Measurements from ENCODE around the gene SRRD. TPM values are rescaled to one million over a fixed set of nuclear protein-coding genes. Genes with fewer than 3 reads are reported as not detected.

SRRD gene
- total and polyA plus RNA-seq, 4 experiments from 2014 or later, result 17.6 to 28.9 (median 20.1) TPM

GRCh38 chr22:26479043-26479791, 4.5 kb upstream of the SRRD start:
- H3K27ac Mint-ChIP-seq, result peak overlapping the region; percentile 72 to 93 (median 87)
- peak overlapping the region; percentile 71 to 90 (median 78) for H3K4me3 Mint-ChIP-seq
- H3K27me3 Mint-ChIP-seq, result no peaks in the 10 kb centered on the region
- CTCF ChIA-PET (ENCODE audit: partially characterized antibody), result interaction anchor here (0.7 to 2.1 kb wide), 4 partner anchors 20 to 187 kb away, joined by 3 to 7 read pairs (median 4); no protein-coding TSS in a partner anchor
- POLR2A ChIA-PET (ENCODE audit: partially characterized antibody), result interaction anchor here (0.9 to 1.4 kb wide), 6 partner anchors 11 to 195 kb away, joined by 3 to 6 read pairs (median 4); partner anchors contain the start of genes ASPHD2 and TFIP11
- H3K9me3 ChIP-seq (ENCODE audit: control insufficient read depth in 1 of 2, low read length in 2 of 2), result no peaks in the 10 kb centered on the region
- DNase-seq, result peak in 1 of 5 donors; percentile 15
- peak overlapping the region in 1 of 2 donors; percentile 26 for H3K4me3 ChIP-seq (ENCODE audit: low read length in 2 of 2)
- peaks cover 18% of the 10 kb centered on the region for H3K36me3 ChIP-seq (ENCODE audit: insufficient read depth, low read length)
- intact Hi-C loops (cut with micrococcal nuclease), result no loop called here
- H3K27me3 ChIP-seq (ENCODE audit: insufficient read depth, low read length), result no peaks in the 10 kb centered on the region
- H3K27ac ChIP-seq (ENCODE audit: low read depth, low read length), result no peak overlapping the region
- peaks cover 47 to 68% (median 58%) of the 10 kb centered on the region in 4 donors for H3K4me1 Mint-ChIP-seq
- H3K4me1 ChIP-seq (ENCODE audit: insufficient read depth, low read length), result peaks cover 50% of the 10 kb centered on the region
- H3K9me3 Mint-ChIP-seq, result peaks cover 0 to 2% (median 0%) of the 10 kb centered on the region in 8 donors
- H3K36me3 Mint-ChIP-seq, result peaks cover 34 to 56% of the 10 kb centered on the region in 2 donors

GRCh38 chr22:26479792-26480610, 3.7 kb upstream of the SRRD start:
- no peaks in the 10 kb centered on the region for H3K27me3 Mint-ChIP-seq
- H3K36me3 Mint-ChIP-seq, result peaks cover 26 to 51% of the 10 kb centered on the region in 2 donors
- peaks cover 49 to 76% (median 64%) of the 10 kb centered on the region in 4 donors for H3K4me1 Mint-ChIP-seq
- peak overlapping the region; percentile 72 to 93 (median 89) for H3K27ac Mint-ChIP-seq
- Histone ChIP-seq H3K36me3 (ENCODE audit: insufficient read depth, low read length) (peaks cover 13% of the 10 kb centered on the region), H3K4me3 (ENCODE audit: low read length in 2 of 2) (peak overlapping the region in 1 of 2 donors; percentile 26), H3K27me3 (ENCODE audit: insufficient read depth, low read length) (no peaks in the 10 kb centered on the region), H3K9me3 (ENCODE audit: control insufficient read depth in 1 of 2, low read length in 2 of 2) (no peaks in the 10 kb centered on the region), H3K4me1 (ENCODE audit: insufficient read depth, low read length) (peaks cover 58% of the 10 kb centered on the region), H3K27ac (ENCODE audit: low read depth, low read length) (no peak overlapping the region)
- ChIA-PET POLR2A (ENCODE audit: partially characterized antibody) (interaction anchor here (0.6 to 1.4 kb wide), 4 partner anchors 50 to 194 kb away, joined by 3 to 6 read pairs (median 5); partner anchors contain the start of gene ASPHD2), CTCF (ENCODE audit: partially characterized antibody) (interaction anchor here (0.9 to 2.1 kb wide), 5 partner anchors 20 to 186 kb away, joined by 3 to 7 read pairs (median 4); partner anchors contain the start of gene TFIP11)
- intact Hi-C loops (cut with micrococcal nuclease), result no loop called here
- DNase-seq, result no peak
- peaks cover 0 to 3% (median 0%) of the 10 kb centered on the region in 8 donors for H3K9me3 Mint-ChIP-seq
- peak overlapping the region; percentile 71 to 90 (median 78) for H3K4me3 Mint-ChIP-seq

GRCh38 chr22:26480611-26480932, 3.1 kb upstream of the SRRD start:
- Mint-ChIP-seq H3K27me3 (no peaks in the 10 kb centered on the region), H3K27ac (peak overlapping the region in 6 of 7 donors; percentile 7 to 97 (median 48)), H3K9me3 (peaks cover 0 to 3% (median 0%) of the 10 kb centered on the region in 8 donors), H3K36me3 (peaks cover 25 to 50% of the 10 kb centered on the region in 2 donors), H3K4me1 (peaks cover 52 to 81% (median 70%) of the 10 kb centered on the region in 4 donors), H3K4me3 (peak overlapping the region; percentile 27 to 90 (median 68))
- ChIA-PET CTCF (ENCODE audit: partially characterized antibody) (interaction anchor here (0.9 to 1.0 kb wide), 2 partner anchors 32 to 184 kb away, joined by 3 to 4 read pairs; partner anchors contain the start of gene TFIP11), POLR2A (ENCODE audit: partially characterized antibody) (interaction anchor here (4.3 to 6.4 kb wide), 2 partner anchors 21 to 34 kb away, joined by 40 to 68 read pairs; partner anchors contain the start of gene TFIP11)
- no peak for DNase-seq
- intact Hi-C loops (cut with micrococcal nuclease), result no loop called here
- peaks cover 13% of the 10 kb centered on the region for H3K36me3 ChIP-seq (ENCODE audit: insufficient read depth, low read length)
- no peaks in the 10 kb centered on the region for H3K27me3 ChIP-seq (ENCODE audit: insufficient read depth, low read length)
- peaks cover 63% of the 10 kb centered on the region for H3K4me1 ChIP-seq (ENCODE audit: insufficient read depth, low read length)
- no peaks in the 10 kb centered on the region for H3K9me3 ChIP-seq (ENCODE audit: control insufficient read depth in 1 of 2, low read length in 2 of 2)
- no peak overlapping the region for H3K4me3 ChIP-seq (ENCODE audit: low read length in 2 of 2)
- H3K27ac ChIP-seq (ENCODE audit: low read depth, low read length), result no peak overlapping the region

- DNase-seq, result no peak
- Histone ChIP-seq H3K4me3 (ENCODE audit: low read length in 2 of 2) (no peak overlapping the region), H3K9me3 (ENCODE audit: control insufficient read depth in 1 of 2, low read length in 2 of 2) (no peaks in the 10 kb centered on the region), H3K27me3 (ENCODE audit: insufficient read depth, low read length) (no peaks in the 10 kb centered on the region), H3K4me1 (ENCODE audit: insufficient read depth, low read length) (peaks cover 70% of the 10 kb centered on the region), H3K36me3 (ENCODE audit: insufficient read depth, low read length) (peaks cover 13% of the 10 kb centered on the region), H3K27ac (ENCODE audit: low read depth, low read length) (no peak overlapping the region)
- CTCF ChIA-PET (ENCODE audit: partially characterized antibody), result interaction anchor here (1.0 to 4.1 kb wide), 3 partner anchors 20 to 193 kb away, joined by 3 to 17 read pairs (median 4); no protein-coding TSS in a partner anchor
- H3K36me3 Mint-ChIP-seq, result peaks cover 25 to 53% of the 10 kb centered on the region in 2 donors
- peaks cover 57 to 88% (median 75%) of the 10 kb centered on the region in 4 donors for H3K4me1 Mint-ChIP-seq
- POLR2A ChIA-PET (ENCODE audit: partially characterized antibody), result interaction anchor here (1.2 to 6.4 kb wide), 3 partner anchors 20 to 162 kb away, joined by 4 to 68 read pairs (median 40); partner anchors contain the start of gene TFIP11
- intact Hi-C loops (cut with micrococcal nuclease), result no loop called here
- H3K27ac Mint-ChIP-seq, result peak overlapping the region in 6 of 7 donors; percentile 7 to 99 (median 64)
- H3K27me3 Mint-ChIP-seq, result no peaks in the 10 kb centered on the region
- H3K4me3 Mint-ChIP-seq, result peak overlapping the region in 7 of 8 donors; percentile 23 to 98 (median 92)
- peaks cover 0 to 3% (median 0%) of the 10 kb centered on the region in 8 donors for H3K9me3 Mint-ChIP-seq
These were observed 2.5 kb upstream of the SRRD start for GRCh38 chr22:26481112-26481693.

GRCh38 chr22:26481694-26482093, 2.0 kb upstream of the SRRD start:
- Histone ChIP-seq H3K36me3 (ENCODE audit: insufficient read depth, low read length) (peaks cover 10% of the 10 kb centered on the region), H3K9me3 (ENCODE audit: control insufficient read depth in 1 of 2, low read length in 2 of 2) (no peaks in the 10 kb centered on the region), H3K4me3 (ENCODE audit: low read length in 2 of 2) (no peak overlapping the region), H3K4me1 (ENCODE audit: insufficient read depth, low read length) (peaks cover 72% of the 10 kb centered on the region), H3K27ac (ENCODE audit: low read depth, low read length) (peak overlapping the region; percentile 6), H3K27me3 (ENCODE audit: insufficient read depth, low read length) (no peaks in the 10 kb centered on the region)
- H3K4me3 Mint-ChIP-seq, result peak overlapping the region in 7 of 8 donors; percentile 44 to 98 (median 92)
- H3K27ac Mint-ChIP-seq, result peak overlapping the region in 6 of 7 donors; percentile 75 to 99 (median 98)
- POLR2A ChIA-PET (ENCODE audit: partially characterized antibody), result interaction anchor here (0.9 to 6.4 kb wide), 6 partner anchors 11 to 191 kb away, joined by 3 to 68 read pairs (median 32); partner anchors contain the start of gene TFIP11
- CTCF ChIA-PET (ENCODE audit: partially characterized antibody), result interaction anchor here (1.0 to 4.1 kb wide), 2 partner anchors 21 to 193 kb away, joined by 3 to 17 read pairs; no protein-coding TSS in a partner anchor
- intact Hi-C loops (cut with micrococcal nuclease), result loop anchor here (2.0 kb wide), 2 partner anchors 53 to 177 kb away; partner anchors contain the start of gene ASPHD2
- H3K4me1 Mint-ChIP-seq, result peaks cover 59 to 91% (median 77%) of the 10 kb centered on the region in 4 donors
- no peaks in the 10 kb centered on the region for H3K27me3 Mint-ChIP-seq
- no peak for DNase-seq
- H3K9me3 Mint-ChIP-seq, result peaks cover 0 to 3% (median 0%) of the 10 kb centered on the region in 8 donors
- H3K36me3 Mint-ChIP-seq, result peaks cover 22 to 53% of the 10 kb centered on the region in 2 donors

- Mint-ChIP-seq H3K4me1 (peaks cover 56 to 91% (median 77%) of the 10 kb centered on the region in 4 donors), H3K27me3 (no peaks in the 10 kb centered on the region), H3K4me3 (peak overlapping the region; percentile 68 to 98 (median 92)), H3K36me3 (peaks cover 18 to 48% of the 10 kb centered on the region in 2 donors), H3K9me3 (peaks cover 0 to 3% (median 0%) of the 10 kb centered on the region in 8 donors), H3K27ac (peak overlapping the region; percentile 75 to 99 (median 98))
- Histone ChIP-seq H3K36me3 (ENCODE audit: insufficient read depth, low read length) (peaks cover 6% of the 10 kb centered on the region), H3K9me3 (ENCODE audit: control insufficient read depth in 1 of 2, low read length in 2 of 2) (no peaks in the 10 kb centered on the region), H3K27me3 (ENCODE audit: insufficient read depth, low read length) (no peaks in the 10 kb centered on the region), H3K27ac (ENCODE audit: low read depth, low read length) (peak overlapping the region; percentile 6), H3K4me3 (ENCODE audit: low read length in 2 of 2) (no peak overlapping the region), H3K4me1 (ENCODE audit: insufficient read depth, low read length) (peaks cover 72% of the 10 kb centered on the region)
- intact Hi-C loops (cut with micrococcal nuclease), result loop anchor here (2.0 kb wide), 2 partner anchors 53 to 177 kb away; partner anchors contain the start of gene ASPHD2
- POLR2A ChIA-PET (ENCODE audit: partially characterized antibody), result interaction anchor here (0.9 to 6.4 kb wide), 7 partner anchors 12 to 190 kb away, joined by 3 to 68 read pairs (median 40); partner anchors contain the start of genes ASPHD2 and TFIP11
- CTCF ChIA-PET (ENCODE audit: partially characterized antibody), result interaction anchor here (4.1 kb wide), 1 partner anchor 21 kb away, joined by 17 read pairs; no protein-coding TSS in a partner anchor
- no peak for DNase-seq
These were observed 1.5 kb upstream of the SRRD start for GRCh38 chr22:26482161-26482560.
